ENCODE results near the gene DGKE. TPM values are rescaled to one million over a fixed set of nuclear protein-coding genes. Genes with fewer than 3 reads are reported as not detected.
A peak's percentile ranks its signal among the peaks of the same experiment; 100 is the strongest.

Gene DGKE
- total and polyA plus RNA-seq, 3 experiments from 2014 or later, result 4.9 to 30.5 (median 26.7) TPM

DNA sequence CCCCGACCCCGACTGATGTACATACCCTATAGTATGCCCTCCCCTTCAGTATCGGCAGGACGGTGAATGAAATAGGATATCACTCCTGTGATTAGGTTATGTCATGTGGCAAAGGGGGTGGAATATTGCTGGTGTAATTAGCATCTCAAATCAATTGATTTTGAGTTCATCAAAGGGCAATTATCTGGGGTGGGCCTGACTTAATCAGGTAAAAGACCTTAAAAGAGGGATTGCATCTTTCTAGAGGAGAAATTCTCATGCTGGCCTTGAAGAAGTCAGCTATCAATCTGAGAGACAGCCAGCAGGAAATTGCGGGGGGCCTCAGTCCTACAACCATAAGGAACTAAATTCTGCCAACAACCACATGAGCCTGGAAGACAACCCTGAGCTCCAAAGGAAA is 69.6 kb downstream of the DGKE start:
- Mint-ChIP-seq H3K27ac (peak overlapping the region in 1 of 8 donors; percentile 21), H3K4me3 (no peak overlapping the region), H3K36me3 (peaks cover 18 to 91% (median 45%) of the 10 kb centered on the region in 3 donors), H3K27me3 (no peaks in the 10 kb centered on the region), H3K4me1 (peaks cover 23 to 35% (median 32%) of the 10 kb centered on the region in 3 donors), H3K9me3 (no peaks in the 10 kb centered on the region)
- no peaks in the 10 kb centered on the region for H3K27me3 ChIP-seq (ENCODE audit: insufficient read depth, low read length, poor library complexity, severe bottlenecking)
- ChIA-PET CTCF (interaction anchor here (1.0 kb wide), 1 partner anchor 10 kb away, joined by 4 read pairs; the partner anchor contains the start of gene TRIM25), POLR2A (no interaction called here)
- no peak for DNase-seq
- no peaks in the 10 kb centered on the region for H3K9me3 ChIP-seq (ENCODE audit: low read length)
- H3K27ac ChIP-seq (ENCODE audit: low read depth, low read length), result no peak overlapping the region
- H3K4me1 ChIP-seq (ENCODE audit: insufficient read depth, low read length), result peaks cover 7% of the 10 kb centered on the region
- no peak overlapping the region for H3K4me3 ChIP-seq (ENCODE audit: low read length)
- peaks cover 74% of the 10 kb centered on the region for H3K36me3 ChIP-seq (ENCODE audit: insufficient read depth, low read length)

DNA sequence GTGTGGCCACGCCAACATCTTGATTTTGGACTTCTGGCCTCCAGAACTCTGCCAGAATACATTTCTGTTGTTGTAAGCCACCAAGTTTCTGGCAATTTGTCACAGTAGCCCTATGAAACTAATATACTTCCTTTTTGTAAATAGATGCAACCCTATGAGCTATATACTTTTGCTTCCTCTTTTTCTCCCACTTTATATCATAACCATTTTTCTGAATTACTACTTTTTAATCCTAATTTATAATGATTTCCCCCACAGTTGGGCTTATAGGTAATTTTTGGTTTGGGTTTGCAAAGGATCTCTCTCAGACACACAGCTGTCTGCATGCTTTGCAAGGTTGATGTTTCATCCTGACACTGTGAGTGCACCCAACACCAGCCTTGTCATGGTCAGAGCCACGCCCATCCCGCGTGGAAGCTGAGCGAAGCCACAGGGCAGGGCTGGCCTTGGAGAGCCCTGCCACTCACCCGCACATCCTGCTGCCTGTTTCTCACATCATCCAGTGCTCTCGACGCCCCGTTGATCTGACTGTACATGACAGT is 74.1 kb downstream of the DGKE start:
- Histone ChIP-seq H3K27ac (ENCODE audit: low read depth, low read length) (no peak overlapping the region), H3K27me3 (ENCODE audit: insufficient read depth, low read length, poor library complexity, severe bottlenecking) (no peaks in the 10 kb centered on the region), H3K9me3 (ENCODE audit: low read length) (no peaks in the 10 kb centered on the region), H3K4me1 (ENCODE audit: insufficient read depth, low read length) (peaks cover 42% of the 10 kb centered on the region), H3K4me3 (ENCODE audit: low read length) (no peak overlapping the region), H3K36me3 (ENCODE audit: insufficient read depth, low read length) (peaks cover 33% of the 10 kb centered on the region)
- peak overlapping the region; percentile 8 to 94 (median 90) for H3K27ac Mint-ChIP-seq
- no peaks in the 10 kb centered on the region for H3K27me3 Mint-ChIP-seq
- peak in 2 of 5 donors; percentile 17 to 19 for DNase-seq
- H3K9me3 Mint-ChIP-seq, result no peaks in the 10 kb centered on the region
- H3K4me3 Mint-ChIP-seq, result peak overlapping the region in 5 of 7 donors; percentile 15 to 43 (median 35)
- ChIA-PET CTCF (interaction anchor here (0.7 to 3.2 kb wide), 2 partner anchors 15 to 69 kb away, joined by 3 to 10 read pairs; no protein-coding TSS in a partner anchor), POLR2A (no interaction called here)
- H3K36me3 Mint-ChIP-seq, result peaks cover 13 to 65% (median 37%) of the 10 kb centered on the region in 3 donors
- H3K4me1 Mint-ChIP-seq, result peaks cover 54 to 73% (median 64%) of the 10 kb centered on the region in 3 donors

DNA sequence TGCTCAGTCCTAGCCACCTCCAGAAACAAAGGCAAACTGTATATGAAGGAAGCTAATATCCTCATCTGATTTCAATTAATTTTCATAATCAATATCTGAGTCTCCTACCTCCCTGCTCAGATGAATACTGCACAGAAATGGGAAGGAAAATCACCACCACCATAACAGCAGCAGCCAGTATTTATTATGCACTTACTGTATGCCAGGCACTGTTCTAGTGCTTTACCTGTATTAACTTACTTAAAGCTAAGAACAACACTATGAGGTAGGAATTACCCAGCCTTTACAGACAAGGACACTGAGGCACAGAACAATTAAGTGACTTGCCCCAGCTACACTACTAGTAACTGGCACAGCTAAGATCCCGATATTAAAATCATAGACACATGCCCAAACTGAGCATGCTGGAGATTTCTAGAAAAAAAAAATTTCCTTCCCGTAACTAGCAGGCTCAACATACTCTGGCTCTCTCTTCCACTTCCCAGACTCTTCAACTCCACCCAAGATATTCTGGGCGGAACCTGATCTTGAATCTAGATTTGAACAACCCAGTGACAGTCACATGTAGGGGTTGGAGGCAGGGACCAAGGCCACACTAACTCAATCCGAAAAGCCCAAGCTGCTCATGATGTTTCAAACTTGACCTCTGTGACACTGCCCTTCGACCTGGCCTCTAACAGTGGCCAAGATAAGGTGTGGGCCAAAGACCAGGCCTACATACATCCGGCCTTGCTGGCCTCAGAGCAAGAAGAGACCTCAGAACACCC is 76.0 kb downstream of the DGKE start:
- DNase-seq, result no peak
- CTCF ChIA-PET, result interaction anchor here (1.0 to 3.2 kb wide), 3 partner anchors 16 to 29 kb away, joined by 3 to 10 read pairs (median 4); no protein-coding TSS in a partner anchor
- Histone ChIP-seq H3K4me1 (ENCODE audit: insufficient read depth, low read length) (peaks cover 47% of the 10 kb centered on the region), H3K4me3 (ENCODE audit: low read length) (no peak overlapping the region), H3K9me3 (ENCODE audit: low read length) (no peaks in the 10 kb centered on the region), H3K27me3 (ENCODE audit: insufficient read depth, low read length, poor library complexity, severe bottlenecking) (no peaks in the 10 kb centered on the region), H3K36me3 (ENCODE audit: insufficient read depth, low read length) (peaks cover 17% of the 10 kb centered on the region), H3K27ac (ENCODE audit: low read depth, low read length) (no peak overlapping the region)
- Mint-ChIP-seq H3K4me1 (peaks cover 54 to 71% (median 68%) of the 10 kb centered on the region in 3 donors), H3K36me3 (peaks cover 4 to 55% (median 22%) of the 10 kb centered on the region in 3 donors), H3K27ac (peak overlapping the region in 7 of 8 donors; percentile 10 to 93 (median 74)), H3K4me3 (peak overlapping the region in 6 of 7 donors; percentile 2 to 78 (median 66)), H3K9me3 (no peaks in the 10 kb centered on the region), H3K27me3 (no peaks in the 10 kb centered on the region)
- POLR2A ChIA-PET, result interaction anchor here (0.6 kb wide), 1 partner anchor 1108 kb away, joined by 4 read pairs; no protein-coding TSS in a partner anchor

DNA sequence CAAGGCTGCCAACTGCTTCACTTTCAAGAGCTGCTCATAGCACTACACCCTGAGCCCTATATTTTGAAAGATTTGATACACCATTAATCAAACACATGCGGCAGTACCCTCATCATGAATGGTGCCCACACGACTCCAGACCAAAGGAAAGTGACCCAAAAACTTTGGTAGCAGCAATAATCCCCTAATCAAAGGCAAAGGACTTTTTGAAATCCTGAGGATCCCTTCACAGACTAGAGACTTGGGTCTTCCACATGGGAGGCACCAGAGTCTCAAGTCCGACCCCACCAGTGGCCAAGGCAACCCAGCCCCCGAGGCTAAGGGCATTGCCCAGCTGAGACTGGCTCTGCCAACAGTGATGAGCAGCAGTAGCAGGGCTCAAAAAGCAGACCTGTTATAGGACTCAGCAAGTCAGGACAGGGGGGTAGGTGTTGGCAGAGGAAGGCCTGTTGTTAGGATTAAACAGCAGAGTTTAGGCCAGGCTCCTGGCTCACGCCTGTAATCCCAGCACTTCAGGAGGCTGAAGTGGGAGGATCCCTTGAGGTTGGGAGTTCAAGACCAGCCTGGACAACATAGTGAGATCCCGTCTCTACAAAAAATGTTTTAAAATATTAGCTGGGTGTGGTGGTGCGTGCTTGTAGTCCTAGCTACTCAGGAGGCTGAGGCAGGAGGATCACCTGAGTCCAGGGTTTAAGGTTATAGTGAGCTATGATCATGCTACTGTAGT is 76.7 kb downstream of the DGKE start:
- Mint-ChIP-seq H3K4me1 (peaks cover 57 to 75% (median 71%) of the 10 kb centered on the region in 3 donors), H3K27ac (peak overlapping the region; percentile 16 to 93 (median 82)), H3K27me3 (no peaks in the 10 kb centered on the region), H3K9me3 (no peaks in the 10 kb centered on the region), H3K4me3 (peak overlapping the region; percentile 2 to 96 (median 66)), H3K36me3 (peaks cover 4 to 52% (median 22%) of the 10 kb centered on the region in 3 donors)
- Histone ChIP-seq H3K36me3 (ENCODE audit: insufficient read depth, low read length) (peaks cover 14% of the 10 kb centered on the region), H3K27me3 (ENCODE audit: insufficient read depth, low read length, poor library complexity, severe bottlenecking) (no peaks in the 10 kb centered on the region), H3K27ac (ENCODE audit: low read depth, low read length) (peak overlapping the region; percentile 46), H3K4me1 (ENCODE audit: insufficient read depth, low read length) (peaks cover 52% of the 10 kb centered on the region), H3K4me3 (ENCODE audit: low read length) (no peak overlapping the region), H3K9me3 (ENCODE audit: low read length) (no peaks in the 10 kb centered on the region)
- CTCF ChIA-PET, result interaction anchor here (0.8 to 1.1 kb wide), 2 partner anchors 25 to 130 kb away, joined by 3 read pairs; no protein-coding TSS in a partner anchor
- POLR2A ChIA-PET, result no interaction called here
- no peak for DNase-seq

DNA sequence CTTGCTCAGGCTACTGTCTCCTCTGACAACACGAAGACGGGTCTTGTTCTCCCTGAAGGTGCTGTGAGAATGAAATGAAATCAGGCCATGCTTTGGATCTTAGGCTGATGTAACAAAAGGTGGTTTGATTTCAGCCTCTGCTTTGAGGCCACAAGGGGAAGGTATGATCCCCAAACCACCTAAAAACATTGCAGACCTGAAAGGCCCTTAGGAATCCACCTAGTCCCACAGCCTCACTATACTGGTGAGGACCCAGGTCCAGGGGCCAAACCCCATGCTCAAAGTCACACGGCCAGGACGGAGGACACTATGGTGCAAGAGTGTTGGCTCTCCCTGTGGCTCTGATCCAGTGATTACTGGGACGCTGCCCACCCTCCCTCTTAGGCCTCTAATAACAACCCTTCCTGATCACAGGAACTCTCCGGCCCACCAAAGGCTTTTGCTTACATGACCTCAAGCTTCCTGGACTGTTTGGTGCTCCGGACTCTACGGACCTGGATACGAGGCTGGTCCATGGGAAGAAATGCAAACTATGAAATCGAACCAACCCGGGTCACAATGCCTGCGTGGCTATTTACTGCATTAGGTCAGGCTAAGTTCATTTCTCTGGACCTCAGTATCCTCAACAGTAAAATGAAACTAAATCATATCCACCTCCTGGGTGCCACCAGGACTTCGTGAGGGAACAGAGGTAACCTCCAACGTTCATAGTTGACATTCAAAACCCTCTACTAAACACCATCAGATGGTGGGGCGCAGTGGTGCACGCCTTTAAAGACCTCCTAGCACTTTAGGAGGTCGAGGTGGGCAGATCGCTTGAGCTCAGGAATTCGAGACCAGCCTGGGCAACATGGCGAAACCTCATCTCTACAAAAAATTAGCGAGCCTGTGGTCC is 78.4 kb downstream of the DGKE start:
- DNase-seq, result no peak
- Histone ChIP-seq H3K27ac (ENCODE audit: low read depth, low read length) (peak overlapping the region; percentile 76), H3K27me3 (ENCODE audit: insufficient read depth, low read length, poor library complexity, severe bottlenecking) (no peaks in the 10 kb centered on the region), H3K9me3 (ENCODE audit: low read length) (no peaks in the 10 kb centered on the region), H3K36me3 (ENCODE audit: insufficient read depth, low read length) (peaks cover 6% of the 10 kb centered on the region), H3K4me1 (ENCODE audit: insufficient read depth, low read length) (peaks cover 52% of the 10 kb centered on the region), H3K4me3 (ENCODE audit: low read length) (peak overlapping the region; percentile 92)
- Mint-ChIP-seq H3K27me3 (no peaks in the 10 kb centered on the region), H3K4me1 (peaks cover 53 to 64% (median 63%) of the 10 kb centered on the region in 3 donors), H3K4me3 (peak overlapping the region; percentile 89 to 97 (median 95)), H3K9me3 (peaks cover 0 to 2% (median under 1%) of the 10 kb centered on the region in 5 donors), H3K27ac (peak overlapping the region; percentile 90 to 98 (median 94)), H3K36me3 (peaks cover 0 to 36% (median 9%) of the 10 kb centered on the region in 3 donors)
- ChIA-PET CTCF (interaction anchor here (1.1 to 1.5 kb wide), 2 partner anchors 11 to 27 kb away, joined by 3 read pairs; no protein-coding TSS in a partner anchor), POLR2A (interaction anchor here (2.4 kb wide), 1 partner anchor 78 kb away, joined by 27 read pairs; the partner anchor contains the start of genes C17orf67 and DGKE)

DNA sequence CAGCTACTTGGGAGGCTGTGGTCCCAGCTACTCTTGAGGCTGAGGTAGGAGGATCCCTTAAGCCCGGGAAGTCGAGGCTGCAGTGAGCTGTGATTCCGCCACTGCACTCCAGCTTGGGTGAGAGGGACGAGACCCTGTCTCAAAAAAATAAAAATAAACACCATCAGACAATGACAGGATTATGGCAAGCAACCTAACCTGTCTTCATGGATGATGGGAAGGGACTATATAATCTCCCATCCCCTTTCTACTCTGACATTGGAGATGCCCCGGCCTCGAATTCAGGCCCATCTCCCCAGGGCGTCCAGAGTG is 79.0 kb downstream of the DGKE start:
- CTCF ChIA-PET, result interaction anchor here (1.1 to 1.5 kb wide), 2 partner anchors 12 to 27 kb away, joined by 3 read pairs; no protein-coding TSS in a partner anchor
- Histone ChIP-seq H3K4me3 (ENCODE audit: low read length) (peak overlapping the region; percentile 92), H3K27ac (ENCODE audit: low read depth, low read length) (peak overlapping the region; percentile 76), H3K9me3 (ENCODE audit: low read length) (peaks cover 4% of the 10 kb centered on the region), H3K36me3 (ENCODE audit: insufficient read depth, low read length) (no peaks in the 10 kb centered on the region), H3K4me1 (ENCODE audit: insufficient read depth, low read length) (peaks cover 51% of the 10 kb centered on the region), H3K27me3 (ENCODE audit: insufficient read depth, low read length, poor library complexity, severe bottlenecking) (no peaks in the 10 kb centered on the region)
- POLR2A ChIA-PET, result interaction anchor here (2.4 kb wide), 1 partner anchor 79 kb away, joined by 27 read pairs; the partner anchor contains the start of genes C17orf67 and DGKE
- H3K9me3 Mint-ChIP-seq, result peaks cover 0 to 6% (median 3%) of the 10 kb centered on the region in 5 donors
- H3K4me3 Mint-ChIP-seq, result peak overlapping the region; percentile 89 to 97 (median 95)
- H3K27me3 Mint-ChIP-seq, result no peaks in the 10 kb centered on the region
- no peak for DNase-seq
- H3K36me3 Mint-ChIP-seq, result peaks cover 5 to 30% (median 7%) of the 10 kb centered on the region in 3 donors
- H3K27ac Mint-ChIP-seq, result peak overlapping the region; percentile 90 to 98 (median 94)
- H3K4me1 Mint-ChIP-seq, result peaks cover 49 to 58% (median 57%) of the 10 kb centered on the region in 3 donors

All from CD8-positive, alpha-beta memory T cell (primary cell).